SK-N-SH (cell line): ENCODE results near the gene CDKN2B-AS1. TPM values are rescaled to one million over a fixed set of nuclear protein-coding genes. Genes with fewer than 3 reads are reported as not detected.

Source experiments
- CTCF ChIA-PET: fragments of 300-600, 350-600 bp; formaldehyde crosslinking; extraction: SDS; loops from one replicate; lab custom pipeline; 2021; lab: Yijun Ruan, JAX
- POLR2A ChIA-PET: fragments of 350-600 bp; sonication (Branson Sonifier 250); formaldehyde crosslinking; extraction: SDS; loops from one replicate; lab custom pipeline; 2020; ENCODE audit warnings: antibody characterized with exemption, inconsistent platforms; lab: Yijun Ruan, JAX
- DNase-seq: peaks from one replicate; pipeline ENCODE4 v3.0.0; 2012
- H2AFZ ChIP-seq: fragments of 200-600 bp; sonication (generic); 2 replicates; pipeline ENCODE4 v1.8.1; 2016; ENCODE audit warnings: antibody characterized with exemption, mild to moderate bottlenecking, low read depth
- H3F3A ChIP-seq: fragments of 200-600 bp; sonication (generic); replicated peaks from 2 replicates; pipeline ENCODE3; 2016; ENCODE audit warnings: antibody characterized with exemption, mild to moderate bottlenecking; ENCODE audit not compliant: insufficient read depth
- H3K27ac ChIP-seq, 2 experiments: fragments of 200-500 bp in 1 of 2; fragments of 200-600 bp in 1 of 2; sonication (Bioruptor generic) in 1 of 2; sonication (generic), shearing (Covaris generic) in 1 of 2; 2 replicates each; pipeline versions ENCODE4 v1.5.1 to v1.6.1; 2014 to 2016; ENCODE audit warnings: low read depth in 2 of 2, inconsistent platforms in 1 of 2, low read length in 1 of 2, mild to moderate bottlenecking in 1 of 2, mixed read lengths in 1 of 2
- H3K27me3 ChIP-seq: fragments of 200-600 bp; sonication (generic), shearing (Covaris generic); 2 replicates; pipeline ENCODE4 v1.6.1; 2016; ENCODE audit warnings: mixed run types; ENCODE audit not compliant: insufficient read depth
- H3K36me3 ChIP-seq, 2 experiments: fragments of 200-500 bp in 1 of 2; fragments of 200-600 bp in 1 of 2; sonication (Bioruptor generic) in 1 of 2; sonication (generic) in 1 of 2; replicated peaks in 1 of 2; 2 replicates each; pipeline versions ENCODE3 to v1.5.1; 2014 to 2016; ENCODE audit warnings: low read length in 1 of 2, mild to moderate bottlenecking in 1 of 2; ENCODE audit not compliant: insufficient read depth in 2 of 2, control insufficient read depth in 1 of 2
- H3K4me1 ChIP-seq, 2 experiments: fragments of 200-500 bp in 1 of 2; fragments of 200-600 bp in 1 of 2; sonication (Bioruptor generic) in 1 of 2; sonication (generic), shearing (Covaris generic) in 1 of 2; 2 replicates each; pipeline versions ENCODE4 v1.5.1 to v1.6.1; 2014 to 2016; ENCODE audit warnings: low read depth in 1 of 2, low read length in 1 of 2, mixed run types in 1 of 2; ENCODE audit not compliant: insufficient read depth in 2 of 2, control insufficient read depth in 1 of 2
- H3K4me2 ChIP-seq: fragments of 200-600 bp; sonication (generic), shearing (Covaris generic); 2 replicates; pipeline ENCODE4 v1.6.1; 2017; ENCODE audit warnings: mixed run types
- H3K4me3 ChIP-seq, 2 experiments: fragments of 200-500 bp in 1 of 2; fragments of 200-600 bp in 1 of 2; sonication (Bioruptor generic) in 1 of 2; sonication (generic), shearing (Covaris generic) in 1 of 2; 2 replicates each; pipeline versions ENCODE4 v1.5.1 to v1.8.1; 2014 to 2016; ENCODE audit warnings: low read depth in 2 of 2, inconsistent platforms in 1 of 2, low read length in 1 of 2, mild to moderate bottlenecking in 1 of 2, mixed read lengths in 1 of 2, moderate library complexity in 1 of 2
- H3K79me2 ChIP-seq: fragments of 200-600 bp; sonication (generic); 2 replicates; pipeline ENCODE4 v1.8.1; 2017; ENCODE audit warnings: mild to moderate bottlenecking; ENCODE audit not compliant: insufficient read depth
- H3K9ac ChIP-seq: fragments of 200-600 bp; sonication (generic); 2 replicates; pipeline ENCODE4 v1.6.1; 2017; ENCODE audit warnings: mixed run types
- H3K9me2 ChIP-seq: fragments of 200-600 bp; sonication (generic); 2 replicates; pipeline ENCODE4 v1.6.1; 2017; ENCODE audit warnings: mixed run types
- H3K9me3 ChIP-seq: fragments of 200-600 bp; sonication (generic); 2 replicates; pipeline ENCODE4 v1.6.1; 2017; ENCODE audit warnings: mixed run types, mild to moderate bottlenecking, moderate library complexity
- H4K20me1 ChIP-seq: fragments of 200-600 bp; sonication (generic); 2 replicates; pipeline ENCODE4 v1.6.1; 2017; ENCODE audit warnings: mild to moderate bottlenecking, mixed run types; ENCODE audit not compliant: insufficient read depth
- ELF1 ChIP-seq: IDR thresholded peaks from 2 replicates; pipeline ENCODE4 v1.4.0; 2012
- EP300 ChIP-seq, 2 experiments: IDR thresholded peaks; 2 replicates each; pipeline versions ENCODE4 v1.4.0 to v1.6.1; 2012; ENCODE audit warnings: borderline replicate concordance in 1 of 2, low read depth in 1 of 2, low read length in 1 of 2
- EZH2phosphoT487 ChIP-seq: fragments of 200-600 bp; sonication (generic); IDR thresholded peaks from 2 replicates; pipeline ENCODE4 v1.6.1; 2017; ENCODE audit warnings: low read depth, mixed run types, mild to moderate bottlenecking, antibody characterized with exemption, moderate library complexity, borderline replicate concordance
- FOXJ3 ChIP-seq: sonication (generic); formaldehyde crosslinking; IDR thresholded peaks from 2 replicates; pipeline ENCODE4 v1.5.1; 2020; ENCODE audit warnings: mild to moderate bottlenecking, missing genetic modification reagents
- FOXM1 ChIP-seq: IDR thresholded peaks from 2 replicates; pipeline ENCODE4 v1.4.0; 2012; ENCODE audit warnings: low read depth, mild to moderate bottlenecking
- GABPA ChIP-seq: IDR thresholded peaks from 2 replicates; pipeline ENCODE4 v1.4.0; 2012; ENCODE audit warnings: low read depth, mild to moderate bottlenecking
- GATA2 ChIP-seq: sonication (generic); formaldehyde crosslinking; IDR thresholded peaks from 2 replicates; pipeline ENCODE4 v1.5.0; 2020; ENCODE audit warnings: mild to moderate bottlenecking, missing genetic modification reagents
- JUND ChIP-seq: IDR thresholded peaks from 2 replicates; pipeline ENCODE4 v1.4.0; 2012
- MEF2A ChIP-seq: IDR thresholded peaks from 2 replicates; pipeline ENCODE4 v1.4.0; 2012; ENCODE audit warnings: low read depth, borderline replicate concordance
- MXI1 ChIP-seq: IDR thresholded peaks from 2 replicates; pipeline ENCODE4 v1.6.1; 2012; ENCODE audit warnings: mild to moderate bottlenecking, low read depth, low read length, improper control_type of control experiment
- NFIC ChIP-seq: IDR thresholded peaks from 2 replicates; pipeline ENCODE4 v1.4.0; 2012; ENCODE audit warnings: borderline replicate concordance
- NRF1 ChIP-seq: IDR thresholded peaks from 2 replicates; pipeline ENCODE4 v1.6.1; 2012; ENCODE audit warnings: low read depth, mild to moderate bottlenecking, low read length
- POLR2AphosphoS5 ChIP-seq: IDR thresholded peaks from 2 replicates; pipeline ENCODE4 v1.6.1; 2012; ENCODE audit warnings: low read depth, low read length
- RAD21 ChIP-seq: IDR thresholded peaks from 2 replicates; pipeline ENCODE4 v1.6.1; 2012; ENCODE audit warnings: mild to moderate bottlenecking, low read length
- RCOR1 ChIP-seq: fragments of 150-350 bp; IDR thresholded peaks from 2 replicates; pipeline ENCODE4 v1.6.1; 2017; ENCODE audit warnings: antibody characterized with exemption, low read length
- RFX5 ChIP-seq: IDR thresholded peaks from 2 replicates; pipeline ENCODE4 v1.6.1; 2012; ENCODE audit warnings: mild to moderate bottlenecking, improper control_type of control experiment, low read length
- SMC3 ChIP-seq: IDR thresholded peaks from 2 replicates; pipeline ENCODE4 v1.6.1; 2012; ENCODE audit warnings: low read depth, low read length, improper control_type of control experiment
- TAF1 ChIP-seq: IDR thresholded peaks from 2 replicates; pipeline ENCODE4 v1.6.1; 2012; ENCODE audit warnings: low read depth, mild to moderate bottlenecking, low read length, moderate library complexity, borderline replicate concordance
- TCF12 ChIP-seq: IDR thresholded peaks from 2 replicates; pipeline ENCODE4 v1.4.0; 2012
- TEAD4 ChIP-seq: IDR thresholded peaks from 2 replicates; pipeline ENCODE4 v1.4.0; 2012; ENCODE audit warnings: mild to moderate bottlenecking, borderline replicate concordance; ENCODE audit not compliant: insufficient read depth
- YY1 ChIP-seq: IDR thresholded peaks from 2 replicates; pipeline ENCODE4 v1.4.0; 2012; ENCODE audit warnings: low read depth, mild to moderate bottlenecking
- WGBS: methylation state at CpG from one replicate; pipeline ENCODE4 v1.1.6; 2017; ENCODE audit warnings: low lambda C conversion rate; 5-methylcytosine and 5-hydroxymethylcytosine counted together
- polyA plus RNA-seq, 3 experiments: library from polyadenylated mRNA; depleted of rRNA; stranded (reverse); fragments of >200 nt; gene quantifications; 2 replicates each; pipeline ENCODE4 v1.2.3, GENCODE V29; 2012
- TF ChIP-seq, protein P1 (sequence below): fragments of 200-600 bp; sonication (generic); IDR thresholded peaks from 2 replicates; pipeline ENCODE4 v1.6.1; 2017; ENCODE audit warnings: antibody characterized with exemption, mild to moderate bottlenecking, moderate library complexity
- TF ChIP-seq, protein P2 (sequence below): IDR thresholded peaks from 2 replicates; pipeline ENCODE4; 2012
- TF ChIP-seq, protein P3 (sequence below): fragments of 150-350 bp; IDR thresholded peaks from 2 replicates; pipeline ENCODE4 v1.6.1; 2017; ENCODE audit warnings: antibody characterized with exemption, low read length, low read depth, borderline replicate concordance

The CDKN2B-AS1 gene
- polyA plus RNA-seq, 1 of the 3 experiments (the other 2 are of a cell fraction), result 0.25 TPM

DNA sequence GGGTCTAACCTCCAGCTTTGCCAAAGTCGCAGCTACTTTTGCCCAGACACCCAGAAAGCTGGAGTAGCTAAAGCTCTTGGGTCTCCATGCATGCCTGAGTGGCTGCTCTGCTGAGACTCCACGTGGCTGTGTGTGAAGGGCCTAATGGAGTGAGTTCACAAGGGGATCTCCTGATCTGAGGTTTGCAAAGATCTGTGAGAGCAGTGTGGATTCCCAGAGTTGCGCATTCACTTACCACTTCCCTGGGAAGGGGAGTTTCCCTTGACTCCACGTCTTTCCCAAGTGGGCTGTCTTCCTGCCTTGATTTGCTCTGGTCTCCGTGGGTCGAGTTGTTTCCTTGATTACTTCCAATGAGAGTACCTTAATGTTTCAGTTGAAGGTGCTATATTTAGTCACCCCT, 32.1 kb downstream of the CDKN2B-AS1 start:
- Histone ChIP-seq H3K36me3 (no peaks in the 10 kb centered on the region), H3K9me3 (no peaks in the 10 kb centered on the region), H3K27ac (no peak overlapping the region), H3K9ac (no peak overlapping the region), H3K4me2 (no peak overlapping the region), H2AFZ (no peak overlapping the region), H3K4me1 (no peaks in the 10 kb centered on the region), H4K20me1 (no peaks in the 10 kb centered on the region), H3K9me2 (no peaks in the 10 kb centered on the region), H3K79me2 (no peaks in the 10 kb centered on the region), H3K4me3 (no peak overlapping the region), H3F3A (peaks cover 6% of the 10 kb centered on the region), H3K27me3 (no peaks in the 10 kb centered on the region)
- 32% methylated on average over 6 of the region's 6 CpGs for WGBS
- ChIA-PET POLR2A (no interaction called here), CTCF (interaction anchor here (0.9 kb wide), 1 partner anchor 592 kb away, joined by 3 read pairs; no protein-coding TSS in a partner anchor)
- TF ChIP-seq YY1, result no peak
- TF ChIP-seq, protein P1, sequence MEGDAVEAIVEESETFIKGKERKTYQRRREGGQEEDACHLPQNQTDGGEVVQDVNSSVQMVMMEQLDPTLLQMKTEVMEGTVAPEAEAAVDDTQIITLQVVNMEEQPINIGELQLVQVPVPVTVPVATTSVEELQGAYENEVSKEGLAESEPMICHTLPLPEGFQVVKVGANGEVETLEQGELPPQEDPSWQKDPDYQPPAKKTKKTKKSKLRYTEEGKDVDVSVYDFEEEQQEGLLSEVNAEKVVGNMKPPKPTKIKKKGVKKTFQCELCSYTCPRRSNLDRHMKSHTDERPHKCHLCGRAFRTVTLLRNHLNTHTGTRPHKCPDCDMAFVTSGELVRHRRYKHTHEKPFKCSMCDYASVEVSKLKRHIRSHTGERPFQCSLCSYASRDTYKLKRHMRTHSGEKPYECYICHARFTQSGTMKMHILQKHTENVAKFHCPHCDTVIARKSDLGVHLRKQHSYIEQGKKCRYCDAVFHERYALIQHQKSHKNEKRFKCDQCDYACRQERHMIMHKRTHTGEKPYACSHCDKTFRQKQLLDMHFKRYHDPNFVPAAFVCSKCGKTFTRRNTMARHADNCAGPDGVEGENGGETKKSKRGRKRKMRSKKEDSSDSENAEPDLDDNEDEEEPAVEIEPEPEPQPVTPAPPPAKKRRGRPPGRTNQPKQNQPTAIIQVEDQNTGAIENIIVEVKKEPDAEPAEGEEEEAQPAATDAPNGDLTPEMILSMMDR, result no peak
- TF ChIP-seq FOXJ3 (CRISPR knock-in tag), result no peak
- no peak for TF ChIP-seq NRF1
- TF ChIP-seq, protein P2, sequence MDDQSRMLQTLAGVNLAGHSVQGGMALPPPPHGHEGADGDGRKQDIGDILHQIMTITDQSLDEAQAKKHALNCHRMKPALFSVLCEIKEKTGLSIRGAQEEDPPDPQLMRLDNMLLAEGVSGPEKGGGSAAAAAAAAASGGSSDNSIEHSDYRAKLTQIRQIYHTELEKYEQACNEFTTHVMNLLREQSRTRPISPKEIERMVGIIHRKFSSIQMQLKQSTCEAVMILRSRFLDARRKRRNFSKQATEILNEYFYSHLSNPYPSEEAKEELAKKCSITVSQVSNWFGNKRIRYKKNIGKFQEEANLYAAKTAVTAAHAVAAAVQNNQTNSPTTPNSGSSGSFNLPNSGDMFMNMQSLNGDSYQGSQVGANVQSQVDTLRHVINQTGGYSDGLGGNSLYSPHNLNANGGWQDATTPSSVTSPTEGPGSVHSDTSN, result no peak
- no peak for TF ChIP-seq ELF1
- TF ChIP-seq RFX5, result no peak
- no peak for TF ChIP-seq SMC3
- TF ChIP-seq MEF2A, result no peak
- TF ChIP-seq RCOR1, result no peak
- TF ChIP-seq TAF1, result no peak
- TF ChIP-seq TEAD4, result no peak
- TF ChIP-seq RAD21, result no peak
- no peak for TF ChIP-seq TCF12
- TF ChIP-seq GABPA, result no peak
- no peak for TF ChIP-seq EP300 (IDR thresholded peaks at IDR 0.05; ENCODE audit: borderline replicate concordance in 1 of 2, low read depth in 1 of 2, low read length in 1 of 2)
- no peak for TF ChIP-seq POLR2AphosphoS5
- TF ChIP-seq NFIC, result no peak
- no peak for TF ChIP-seq FOXM1
- DNase-seq, result no peak

DNA sequence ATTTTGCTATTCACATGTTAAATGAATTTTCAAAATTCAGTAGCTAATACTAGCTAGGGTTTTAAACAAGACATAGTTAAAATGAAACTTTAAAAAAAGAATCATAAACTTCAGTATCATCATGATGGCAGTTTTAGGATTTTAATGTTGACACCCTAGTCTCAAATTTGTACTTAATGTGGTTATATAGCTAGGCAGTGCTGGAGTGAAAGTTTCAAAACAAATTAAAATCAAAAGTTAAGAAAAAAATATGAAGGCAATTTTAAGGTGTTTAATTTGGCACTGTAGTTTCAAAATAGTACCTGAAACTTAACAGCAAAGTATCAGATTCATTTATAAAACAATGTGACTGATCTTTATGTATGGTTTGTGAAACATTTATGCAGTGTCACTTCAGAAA, 33.8 kb downstream of the CDKN2B-AS1 start:
- Histone ChIP-seq H3K9me2 (no peaks in the 10 kb centered on the region), H3K9ac (no peak overlapping the region), H3K36me3 (no peaks in the 10 kb centered on the region), H3K27me3 (no peaks in the 10 kb centered on the region), H3K4me3 (no peak overlapping the region), H3F3A (peaks cover 6% of the 10 kb centered on the region), H3K4me1 (no peaks in the 10 kb centered on the region), H2AFZ (no peak overlapping the region), H3K9me3 (no peaks in the 10 kb centered on the region), H4K20me1 (no peaks in the 10 kb centered on the region), H3K27ac (no peak overlapping the region), H3K79me2 (no peaks in the 10 kb centered on the region), H3K4me2 (no peak overlapping the region)
- ChIA-PET CTCF (interaction anchor here (0.6 to 2.8 kb wide), 7 partner anchors 9 to 215 kb away, joined by 3 to 13 read pairs (median 5); partner anchors contain the start of gene CDKN2B), POLR2A (no interaction called here)
- no peak for TF ChIP-seq YY1
- no peak for TF ChIP-seq POLR2AphosphoS5
- TF ChIP-seq, protein P3, sequence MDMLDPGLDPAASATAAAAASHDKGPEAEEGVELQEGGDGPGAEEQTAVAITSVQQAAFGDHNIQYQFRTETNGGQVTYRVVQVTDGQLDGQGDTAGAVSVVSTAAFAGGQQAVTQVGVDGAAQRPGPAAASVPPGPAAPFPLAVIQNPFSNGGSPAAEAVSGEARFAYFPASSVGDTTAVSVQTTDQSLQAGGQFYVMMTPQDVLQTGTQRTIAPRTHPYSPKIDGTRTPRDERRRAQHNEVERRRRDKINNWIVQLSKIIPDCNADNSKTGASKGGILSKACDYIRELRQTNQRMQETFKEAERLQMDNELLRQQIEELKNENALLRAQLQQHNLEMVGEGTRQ, result no peak
- no peak for TF ChIP-seq MXI1
- TF ChIP-seq TEAD4, result no peak
- TF ChIP-seq GATA2, result no peak
- TF ChIP-seq, protein P2, result no peak
- TF ChIP-seq, protein P1, result no peak
- TF ChIP-seq JUND, result no peak
- TF ChIP-seq EZH2phosphoT487, result no peak
- DNase-seq, result no peak
